ENCODE results near the gene NUDT3.

Gene NUDT3

DNA sequence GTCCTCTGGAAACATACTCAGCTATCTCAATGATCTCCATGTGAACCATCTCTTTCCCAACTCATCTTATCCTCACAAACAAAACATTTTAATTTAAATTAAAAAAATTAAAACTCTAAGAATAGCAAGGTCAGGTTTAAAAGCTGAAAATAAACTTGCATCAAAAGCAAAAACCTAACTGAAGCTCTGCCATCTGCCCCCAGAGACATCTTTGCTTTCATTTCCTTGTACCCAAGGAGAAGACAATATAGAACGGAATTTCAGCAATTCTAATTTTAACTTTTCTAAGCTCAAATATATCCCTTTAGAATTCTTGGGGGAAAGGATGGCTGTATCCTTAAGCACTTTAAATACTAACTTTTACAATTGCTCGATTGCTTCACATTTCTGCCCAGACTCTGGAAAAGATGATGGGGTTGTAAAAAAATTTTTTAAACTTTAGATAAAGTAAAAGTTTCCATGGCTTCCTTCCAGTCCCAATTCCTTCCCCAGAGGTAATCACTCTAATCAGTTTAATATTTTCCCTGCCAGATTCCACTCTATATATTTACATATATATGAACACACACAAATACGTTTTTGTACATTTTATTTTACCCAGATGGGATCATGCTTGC lies 74.5 kb downstream of the NUDT3 start:
- DNase-seq = no peak

DNA sequence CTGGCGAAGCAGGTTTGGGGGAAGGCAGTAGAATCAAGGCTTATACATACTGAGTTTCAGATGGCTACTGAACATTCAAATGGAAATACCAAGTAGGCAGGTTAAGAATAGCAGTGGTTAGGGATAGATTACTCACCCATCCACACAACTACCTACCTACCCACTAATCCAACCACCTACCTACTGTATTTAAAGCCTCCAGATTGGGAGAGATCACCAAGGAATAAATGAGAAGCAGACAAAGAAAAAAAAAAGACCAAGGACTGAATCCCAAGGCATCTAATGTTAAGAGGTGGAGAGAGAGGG lies 75.3 kb downstream of the NUDT3 start:
- no peak for DNase-seq

DNA sequence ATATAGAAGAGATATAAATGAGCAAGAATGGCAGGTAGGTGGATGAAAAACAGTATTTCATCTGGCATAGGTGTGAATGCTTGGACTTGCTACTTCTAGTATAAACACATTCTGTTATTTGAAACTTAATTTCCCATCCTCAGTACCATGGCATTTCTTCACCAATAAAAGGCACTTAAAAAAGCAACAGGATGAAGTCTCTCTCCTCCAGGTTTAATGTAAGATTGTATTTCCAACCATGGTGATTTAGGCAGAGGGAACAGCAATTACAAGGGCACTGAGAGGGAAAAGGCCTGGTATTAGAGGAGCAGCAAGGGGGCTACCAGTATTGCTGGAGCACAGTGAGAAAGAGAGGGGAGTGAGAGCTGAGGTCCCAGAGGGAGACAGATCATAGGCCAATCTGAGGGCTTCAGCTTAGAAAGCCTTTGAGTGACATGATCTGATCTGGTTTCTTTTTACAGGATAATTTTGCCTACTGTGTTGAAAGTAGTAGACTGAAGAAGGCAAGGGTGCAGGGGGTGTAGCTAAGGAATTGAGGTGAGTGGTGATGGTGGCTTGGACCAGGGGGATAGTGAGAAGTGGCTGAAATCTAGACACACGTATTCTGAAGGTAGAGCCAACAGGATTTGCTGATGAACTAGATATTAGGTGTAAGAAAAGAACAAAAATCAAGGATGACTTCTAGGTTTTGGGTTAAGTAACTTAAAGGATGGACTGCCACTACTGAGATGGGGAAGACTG lies 75.9 kb downstream of the NUDT3 start:
- DNase-seq = no peak

DNA sequence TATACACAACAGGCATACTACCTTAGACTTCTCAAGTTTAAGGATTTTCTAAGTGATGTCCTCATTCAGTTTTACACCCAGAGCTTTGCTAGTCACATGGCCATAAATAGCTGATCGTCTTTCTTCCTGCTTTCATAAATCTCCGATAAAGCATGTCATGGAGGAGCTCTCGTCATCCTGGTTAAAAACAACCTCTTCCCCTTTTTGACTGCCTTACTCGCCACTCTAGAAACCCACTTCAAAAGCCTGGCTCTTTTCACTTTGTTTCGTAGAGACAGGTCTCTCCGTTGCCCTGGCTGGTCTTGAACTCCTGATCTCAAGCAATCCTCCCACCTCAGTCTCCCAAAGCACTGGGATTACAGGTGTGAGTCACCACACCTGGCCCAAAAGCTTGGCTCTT lies 76.7 kb downstream of the NUDT3 start:
- no peak for DNase-seq

DNA sequence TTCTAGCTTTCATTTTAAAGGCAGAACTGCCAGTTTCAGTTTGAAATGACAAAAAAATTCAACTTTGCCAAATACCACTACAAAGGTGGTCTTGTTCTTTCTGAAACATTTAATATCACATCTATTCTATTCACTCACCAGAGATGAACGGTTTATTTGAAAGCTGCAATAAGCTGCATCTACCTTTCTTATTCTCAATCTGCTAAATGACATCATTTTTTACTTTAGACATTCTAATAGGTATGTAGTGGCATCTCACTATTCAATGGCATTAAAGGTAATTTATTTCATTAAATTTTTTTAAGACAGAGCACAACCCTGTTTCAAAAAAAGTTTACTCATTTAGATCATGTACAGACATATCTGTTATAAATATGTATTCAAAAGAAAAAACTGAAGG lies 77.2 kb downstream of the NUDT3 start:
- no peak for DNase-seq

DNA sequence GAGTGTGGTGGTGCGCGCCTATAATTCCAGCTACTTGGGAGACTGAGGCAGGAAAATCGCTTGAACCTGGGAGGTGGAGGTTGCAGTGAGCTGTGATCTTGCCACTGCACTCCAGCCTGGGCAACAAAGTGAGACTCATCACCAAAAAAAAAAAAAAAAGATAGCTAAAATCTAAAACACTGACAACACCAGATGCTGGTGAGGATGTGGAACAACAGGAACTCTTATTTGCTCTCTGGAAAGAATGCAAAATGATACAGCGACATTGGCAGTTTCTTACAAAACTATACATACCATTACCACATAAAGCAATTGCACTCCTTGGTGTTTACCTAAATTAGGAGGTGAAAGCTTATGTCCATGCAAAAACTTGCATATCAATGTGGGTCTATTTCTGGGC lies 80.2 kb downstream of the NUDT3 start:
- no peak for DNase-seq

DNA sequence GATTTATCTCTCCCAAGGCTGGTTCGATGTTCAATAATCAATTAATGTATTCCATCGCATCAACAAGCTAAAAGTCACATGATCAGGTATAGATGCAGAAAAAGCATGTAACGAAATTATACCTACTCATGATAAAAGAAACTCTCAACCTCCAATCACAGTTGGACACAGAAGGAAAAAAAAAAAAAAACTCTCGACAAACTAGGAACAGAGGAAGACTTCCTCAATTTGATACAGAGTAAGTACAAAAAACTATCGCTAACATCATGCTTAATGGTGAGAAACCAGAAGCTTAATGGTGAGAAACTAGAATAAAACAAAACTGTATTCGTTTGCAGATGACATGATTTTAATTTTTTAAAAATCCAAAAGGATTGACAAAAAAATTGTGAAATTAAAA lies 81.7 kb downstream of the NUDT3 start:
- DNase-seq = no peak

DNA sequence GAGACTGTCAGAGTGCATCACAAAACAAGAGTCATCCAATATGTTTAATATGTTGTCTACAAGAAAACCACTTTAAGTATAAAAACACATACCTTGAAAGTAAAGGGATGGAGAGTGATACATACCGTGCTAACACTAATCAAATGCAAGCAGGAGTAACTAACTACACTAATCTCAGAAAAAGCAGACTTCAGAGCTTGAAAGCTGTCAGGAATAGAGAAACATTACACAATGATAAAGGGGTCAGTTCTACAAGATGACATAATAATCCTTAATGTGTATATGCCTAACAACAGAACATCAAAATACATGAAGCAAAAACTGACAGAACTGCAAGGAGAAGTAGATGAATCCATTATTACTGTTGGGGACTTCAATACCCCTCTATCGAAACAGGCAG lies 84.0 kb downstream of the NUDT3 start:
- DNase-seq = no peak

DNA sequence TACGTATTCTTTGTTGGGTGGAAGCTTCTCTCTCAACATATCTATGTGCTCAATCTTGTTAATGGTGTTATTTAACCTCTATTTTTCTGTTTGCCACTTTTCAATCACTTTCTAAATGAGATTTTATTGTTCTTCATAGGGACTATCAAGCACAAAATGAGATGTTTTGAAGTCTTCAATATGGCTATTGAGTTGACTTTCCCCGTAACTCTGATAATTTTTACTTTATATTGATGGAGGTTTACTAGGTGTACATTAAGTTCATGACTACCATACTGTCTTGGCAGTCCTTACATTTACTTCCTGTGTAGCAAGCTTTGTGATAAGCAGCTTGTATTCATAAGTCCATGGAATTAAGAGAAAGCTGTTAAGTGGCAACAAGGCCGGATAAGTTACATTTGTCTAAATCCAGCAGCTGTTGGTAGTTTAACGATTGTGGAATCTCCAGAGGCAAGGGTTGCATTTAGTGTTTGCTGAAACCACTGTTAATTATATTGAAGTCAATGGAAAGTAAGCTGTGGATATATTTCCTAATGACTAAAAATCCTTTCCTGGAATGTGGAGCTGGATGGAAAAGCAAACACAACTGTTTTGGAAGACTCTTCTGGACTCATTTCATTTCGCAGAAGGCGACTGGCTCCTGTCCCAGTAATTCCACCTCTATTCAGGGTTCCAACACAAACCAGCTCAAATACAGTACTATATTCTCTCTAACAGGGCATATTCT lies 86.3 kb downstream of the NUDT3 start:
- DNase-seq = no peak

DNA sequence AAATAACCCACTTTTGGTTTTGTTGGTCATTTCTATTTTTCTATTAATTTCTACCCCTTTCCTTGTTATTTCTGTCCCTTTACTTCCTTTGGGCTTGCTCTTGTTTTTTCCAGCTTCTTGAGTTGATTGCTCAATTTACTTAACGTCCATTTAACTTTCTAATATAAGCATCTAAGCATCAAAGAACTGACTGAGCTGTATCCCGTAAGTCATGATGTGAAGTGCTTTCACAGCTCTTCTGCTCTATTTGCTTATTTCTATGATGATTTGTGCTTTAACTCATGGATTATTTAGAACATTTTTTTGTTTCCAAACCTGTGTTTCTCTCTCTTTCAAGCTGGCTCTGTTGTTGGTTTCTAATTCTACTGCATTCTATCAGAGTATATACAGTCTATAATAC lies 87.0 kb downstream of the NUDT3 start:
- DNase-seq = no peak

DNA sequence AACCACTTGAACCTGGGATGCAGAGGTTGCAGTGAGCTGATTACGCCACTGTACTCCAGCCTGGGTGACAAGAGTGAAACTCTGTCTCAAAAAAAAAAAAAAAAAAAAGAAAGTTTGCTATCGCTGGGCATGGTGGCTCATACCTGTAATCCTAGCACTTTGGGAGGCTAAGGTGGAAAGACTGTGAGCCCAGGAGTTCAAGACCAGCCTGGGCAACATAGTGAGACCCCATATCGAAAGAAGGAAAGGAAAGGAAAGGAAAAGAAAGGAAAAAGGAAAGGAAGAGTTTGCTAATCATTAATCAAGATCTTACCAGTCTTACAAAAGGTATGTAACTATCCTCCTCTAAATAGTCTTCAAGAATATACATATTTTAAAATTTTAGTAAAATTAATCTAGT lies 88.3 kb downstream of the NUDT3 start:
- no peak for DNase-seq

DNA sequence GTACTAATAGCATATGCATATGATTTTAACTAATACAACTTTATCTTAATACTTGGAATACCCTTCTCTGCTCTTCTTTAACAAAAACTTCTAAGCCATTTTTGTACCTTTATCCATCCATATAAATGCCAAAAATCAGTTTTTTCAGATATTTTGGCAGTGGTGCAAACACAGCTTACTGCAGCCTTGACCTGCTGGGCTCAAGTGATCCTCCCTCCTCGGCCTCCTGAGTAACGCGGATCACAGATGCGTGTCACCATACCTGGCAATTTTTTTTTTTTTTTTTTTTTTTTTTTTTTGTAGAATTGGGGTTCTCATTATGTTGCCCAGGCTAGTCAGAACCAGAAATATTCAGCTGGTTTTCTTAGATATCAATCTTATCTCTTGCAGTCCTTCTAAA lies 89.5 kb downstream of the NUDT3 start:
- DNase-seq = no peak

DNA sequence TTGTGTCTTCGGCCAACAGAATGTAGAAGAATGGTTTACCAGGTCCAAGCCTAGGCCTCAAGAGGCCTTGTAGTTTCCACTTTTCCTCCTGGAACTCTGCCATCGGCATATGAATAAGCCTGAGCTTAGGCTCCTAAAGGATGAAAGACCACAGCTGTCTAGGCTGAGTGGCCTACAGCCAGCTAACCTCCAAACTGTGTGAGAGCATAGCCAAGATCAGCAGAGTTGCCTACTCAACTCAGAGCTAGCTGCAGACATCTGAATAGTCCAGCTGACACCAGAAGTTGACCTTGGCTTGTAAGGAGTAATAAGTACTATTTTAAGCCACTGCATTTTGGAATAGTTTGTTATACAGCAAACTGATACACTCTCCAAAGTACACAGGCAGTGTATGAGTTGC lies 91.1 kb downstream of the NUDT3 start:
- no peak for DNase-seq

DNA sequence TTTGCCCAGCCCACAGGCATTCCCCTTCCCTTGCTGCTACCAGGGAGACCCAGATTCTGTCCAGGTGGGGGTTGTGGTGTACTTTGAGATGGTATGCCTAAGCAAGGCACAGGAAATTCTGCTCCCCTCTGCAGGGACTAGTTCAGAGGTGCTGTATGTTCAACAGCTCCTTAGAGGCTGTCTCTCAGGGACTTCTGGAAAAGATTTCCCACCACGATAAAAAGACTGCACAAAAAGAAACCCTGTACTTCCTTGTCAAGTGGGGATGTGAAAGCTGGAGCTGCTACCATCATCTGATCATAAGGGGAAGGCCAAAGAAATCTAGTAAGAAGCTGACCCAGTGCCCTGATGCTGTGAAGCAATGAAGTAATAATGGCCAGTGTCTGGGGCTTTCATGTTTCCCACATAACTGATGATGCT lies 92.1 kb downstream of the NUDT3 start:
- no peak for DNase-seq

DNA sequence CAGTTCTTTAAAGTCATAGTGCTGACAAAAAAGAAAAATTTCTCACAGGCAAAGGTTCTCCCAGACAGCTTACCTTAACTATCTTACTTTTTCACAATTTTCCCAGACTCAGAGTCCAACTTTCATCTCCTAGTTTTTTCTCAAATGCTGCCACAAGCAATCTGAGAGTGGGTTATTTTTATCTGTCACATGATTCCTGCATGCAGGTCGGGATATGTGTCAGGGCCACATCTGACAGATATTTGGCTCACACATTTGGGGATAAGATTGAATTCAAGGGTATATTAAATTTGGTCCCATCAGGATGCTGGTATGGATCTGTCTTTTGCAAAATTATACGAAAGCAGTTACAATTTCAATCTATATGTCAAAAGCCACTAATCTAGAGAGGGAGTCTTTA lies 93.5 kb downstream of the NUDT3 start:
- DNase-seq = no peak

DNA sequence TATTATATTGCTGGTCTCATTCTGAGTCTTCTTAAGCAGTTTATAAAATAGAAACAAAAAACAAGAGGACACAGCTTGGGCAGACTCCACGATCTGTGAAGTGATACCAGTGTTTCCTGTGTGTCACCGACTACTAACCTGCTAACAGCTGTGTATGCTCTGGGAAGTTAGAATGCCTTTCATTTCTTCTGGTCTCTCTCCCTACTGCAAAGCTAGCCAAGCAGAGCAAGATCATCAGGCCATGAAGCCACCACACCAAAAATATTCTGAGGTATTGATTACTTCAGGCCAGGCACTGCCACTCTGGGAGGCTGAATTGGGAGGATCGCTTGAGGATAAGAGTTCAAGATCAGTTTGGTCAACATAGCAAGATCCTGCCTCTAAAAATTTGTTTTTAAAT lies 96.7 kb downstream of the NUDT3 start:
- DNase-seq = peak; percentile 12

DNA sequence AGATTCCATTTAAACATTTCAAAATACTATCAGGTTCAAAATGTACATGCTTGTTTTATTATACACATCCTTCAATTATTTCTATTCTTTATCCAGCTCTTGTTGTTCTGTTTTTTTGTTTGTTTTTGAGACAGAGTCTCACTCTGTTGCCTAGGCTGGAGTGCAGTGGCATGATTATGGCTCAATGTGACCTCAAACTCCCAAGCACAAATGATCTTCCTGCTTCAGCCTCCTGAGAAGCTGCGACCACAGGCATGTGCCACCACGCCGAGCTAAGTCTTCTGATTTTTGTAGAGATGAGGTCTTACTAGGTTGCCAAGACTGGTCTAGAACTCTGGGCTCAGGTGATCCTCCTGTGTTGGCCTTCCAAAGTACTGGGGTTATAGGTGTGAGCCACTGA lies 99.5 kb downstream of the NUDT3 start:
- DNase-seq = no peak

DNA sequence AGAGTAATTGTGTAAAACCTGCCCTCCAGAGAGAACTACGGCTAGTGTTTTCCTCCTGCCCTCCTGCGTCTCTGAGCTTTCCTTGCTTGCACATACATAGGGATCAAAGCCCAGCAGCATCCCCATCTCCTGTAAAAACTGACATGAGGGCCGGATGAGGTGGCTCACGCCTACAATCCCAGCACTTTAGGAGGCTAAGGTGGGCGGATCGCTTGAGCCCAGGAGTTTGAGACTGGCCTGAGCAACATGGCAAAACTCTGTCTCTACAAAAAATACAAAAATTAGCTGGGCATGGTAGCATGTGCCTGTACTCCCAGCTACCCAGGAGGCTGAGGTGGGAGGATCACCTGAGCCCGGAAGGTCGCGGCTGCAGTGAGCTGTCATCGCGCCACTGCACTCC lies 103.3 kb downstream of the NUDT3 start:
- no peak for DNase-seq

DNA sequence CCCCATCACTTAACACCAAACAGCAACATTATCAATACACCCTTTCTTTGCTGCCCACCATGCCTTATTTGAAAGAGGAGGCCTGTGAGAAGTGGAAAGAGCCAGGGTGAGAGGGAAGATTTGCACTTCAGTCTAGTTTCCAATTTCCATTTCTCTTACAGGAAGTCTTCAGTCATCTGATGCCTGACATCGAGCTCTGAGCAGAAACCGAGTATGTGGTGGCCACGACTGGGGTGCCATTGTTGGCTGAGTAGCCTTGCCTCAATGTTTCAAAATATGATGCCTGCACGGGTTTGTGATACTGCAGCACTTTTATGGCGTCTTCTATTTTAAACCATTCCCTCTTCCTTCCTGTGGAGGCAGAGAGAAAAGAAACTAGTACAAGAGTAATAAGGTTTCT lies 103.9 kb downstream of the NUDT3 start:
- DNase-seq = no peak

DNA sequence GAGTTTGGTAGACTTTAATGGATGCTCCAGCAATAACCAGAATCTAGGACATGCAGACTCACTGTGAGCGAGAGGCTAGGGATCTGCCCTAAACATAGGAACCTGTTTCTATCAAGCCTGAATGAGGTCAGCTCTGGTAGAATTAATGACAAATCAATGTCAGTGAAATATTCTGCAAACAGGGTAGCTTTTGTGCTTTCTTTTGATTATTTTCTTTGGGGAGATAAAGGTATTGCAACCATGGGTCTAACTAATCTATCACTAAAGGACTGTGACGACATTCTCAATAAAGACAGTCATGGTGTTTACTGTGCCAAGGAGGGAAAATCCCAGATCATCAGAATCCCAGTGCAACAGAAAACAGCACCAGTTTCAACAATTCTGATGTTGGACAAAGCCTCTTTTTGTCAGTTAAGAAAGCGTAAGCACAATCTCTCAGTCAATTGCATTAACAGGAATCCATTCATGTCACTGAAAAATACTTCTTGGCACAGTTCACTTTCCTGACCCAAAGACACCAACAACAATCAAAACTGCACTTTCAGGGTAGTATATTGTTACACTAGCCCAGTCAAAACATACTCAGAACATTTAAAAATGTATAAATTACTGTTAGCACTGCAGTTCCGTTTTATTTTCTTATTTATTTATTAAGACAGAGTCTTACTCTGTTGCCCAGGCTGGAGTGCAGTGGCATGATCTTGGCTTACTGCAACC lies 106.9 kb downstream of the NUDT3 start:
- DNase-seq = no peak

DNA sequence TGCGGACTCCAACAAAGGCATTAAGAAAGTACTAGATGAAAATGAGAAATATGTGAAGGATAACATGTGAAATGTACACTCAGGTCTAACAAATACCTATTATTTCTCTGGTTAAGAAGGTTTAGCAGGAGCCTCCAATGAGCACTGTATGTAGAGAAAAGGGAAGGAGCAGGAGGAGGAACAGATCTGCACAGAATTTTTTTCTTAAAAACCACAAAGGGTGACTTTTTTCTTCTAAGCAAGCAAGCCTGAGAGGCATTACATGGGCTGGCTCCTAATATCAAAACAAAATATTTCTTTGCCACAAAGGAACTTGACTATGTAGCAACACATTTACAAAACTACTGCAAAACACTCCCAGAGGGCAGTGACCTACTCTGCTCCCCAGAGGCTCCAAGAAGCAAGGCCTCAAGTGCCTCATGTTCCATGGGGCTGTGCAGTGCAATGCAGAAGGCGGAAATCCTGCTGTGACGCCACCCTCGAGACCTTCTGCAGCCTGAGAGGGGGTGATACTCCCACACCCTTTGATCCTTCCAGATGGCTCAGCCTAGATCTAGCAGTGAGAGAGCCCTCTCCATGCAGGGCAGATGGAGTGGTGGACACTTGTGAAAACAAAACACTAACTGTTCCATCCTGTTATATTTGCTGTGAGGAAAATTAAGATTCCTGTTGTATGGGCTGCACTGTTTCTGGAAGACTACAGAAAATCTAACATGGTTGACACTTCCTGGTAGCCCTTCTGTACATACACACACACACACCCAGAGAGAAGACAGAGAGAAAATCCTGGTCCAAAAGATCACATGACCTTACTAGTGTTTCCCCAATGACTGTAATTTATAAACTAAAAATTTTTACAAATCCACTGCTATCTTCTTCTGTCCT lies 107.7 kb downstream of the NUDT3 start:
- DNase-seq = no peak

DNA sequence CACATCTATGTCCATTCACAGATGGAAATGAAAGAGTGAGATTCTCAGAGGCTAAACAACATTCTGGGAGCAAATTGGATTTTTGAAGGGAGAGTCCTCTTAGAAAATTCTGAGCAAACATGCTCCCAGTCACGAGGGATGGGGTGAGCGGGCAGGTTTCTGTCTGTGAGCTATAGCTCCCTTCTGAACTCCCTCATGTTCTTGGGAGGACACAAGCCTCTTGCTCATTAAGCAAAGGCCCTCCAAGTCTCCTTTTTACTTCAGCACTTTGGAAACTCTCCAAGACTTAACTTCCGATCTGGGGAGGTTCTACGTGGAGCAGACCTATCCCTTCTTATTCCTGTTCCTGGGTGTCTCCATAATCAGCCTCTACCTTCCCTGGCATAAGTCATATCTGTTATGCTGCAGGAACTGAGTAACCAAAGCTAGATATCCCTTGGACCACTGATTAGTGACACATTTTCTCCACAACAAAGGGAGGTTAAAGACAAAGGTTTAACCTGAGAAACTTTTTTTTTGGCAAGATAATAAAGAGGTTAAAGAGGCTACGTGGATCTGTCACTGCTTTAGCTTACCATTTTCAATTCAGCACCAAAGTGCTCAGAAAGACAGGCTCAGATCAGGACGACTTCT lies 110.7 kb downstream of the NUDT3 start:
- no peak for DNase-seq

Data from stimulated activated CD4-positive, alpha-beta T cell treated with anti-CD3 and anti-CD28 coated beads, Interleukin-4, amount 100 ng/mL, for 24 hours (primary cell).